ENCODE results near the gene SLC2A1.

The SLC2A1 gene

GRCh38 chr1:42983253-42983652 is 24.6 kb upstream of the SLC2A1 start:
- Histone ChIP-seq H3K27me3 (no peaks in the 10 kb centered on the region), H3K9me3 (no peaks in the 10 kb centered on the region), H3K4me3 (no peak overlapping the region), H3K4me1 (no peaks in the 10 kb centered on the region), H3K27ac (no peak overlapping the region), H3K36me3 (no peaks in the 10 kb centered on the region)
- intact Hi-C loops (cut with DNase I; ENCODE audit: low total_unique reads), result no loop called here
- TF ChIP-seq CTCF (IDR thresholded peaks at IDR 0.05), result no peak
- DNase-seq, result no peak

DNA sequence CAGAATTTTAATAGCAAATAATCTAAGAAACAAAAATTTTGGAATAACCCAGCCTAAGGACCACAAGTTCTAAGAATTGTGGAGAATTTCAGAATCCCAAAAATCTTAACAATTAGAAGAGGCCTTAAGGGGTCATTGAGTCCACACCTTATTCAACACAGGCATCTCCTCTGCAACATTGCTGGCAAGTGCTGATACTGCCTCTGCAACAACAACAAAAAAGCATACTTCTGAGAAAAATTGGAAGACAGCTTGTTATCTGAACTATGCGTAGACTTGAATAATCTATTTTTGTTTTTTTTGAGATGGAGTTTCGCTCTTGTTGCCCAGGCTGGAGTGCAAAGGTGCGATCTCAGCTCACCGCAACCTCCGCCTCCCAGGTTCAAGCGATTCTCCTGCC is 24.0 kb upstream of the SLC2A1 start:
- no peak for TF ChIP-seq CTCF (IDR thresholded peaks at IDR 0.05)
- Histone ChIP-seq H3K27ac (no peak overlapping the region), H3K4me1 (no peaks in the 10 kb centered on the region), H3K36me3 (no peaks in the 10 kb centered on the region), H3K9me3 (no peaks in the 10 kb centered on the region), H3K4me3 (no peak overlapping the region), H3K27me3 (no peaks in the 10 kb centered on the region)
- intact Hi-C loops (cut with DNase I; ENCODE audit: low total_unique reads), result no loop called here
- no peak for DNase-seq

DNA sequence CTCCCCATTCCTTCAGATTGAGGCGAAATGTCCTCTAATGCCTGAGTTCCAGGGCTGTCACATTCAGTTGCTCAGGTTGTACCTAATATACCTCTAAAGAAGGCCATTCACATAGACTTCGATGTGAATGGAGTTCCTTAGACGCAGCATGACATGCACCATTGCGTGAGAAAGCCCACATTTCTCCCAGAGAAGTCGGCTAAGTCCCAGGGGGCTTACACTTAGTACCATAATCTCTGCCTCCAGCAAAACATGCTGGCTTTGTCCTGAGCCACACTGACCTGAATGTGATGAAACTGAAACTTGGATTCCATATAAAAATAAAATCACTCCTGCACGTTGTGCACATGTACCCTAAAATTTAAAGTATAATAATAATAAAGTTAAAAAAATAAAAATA is 23.2 kb upstream of the SLC2A1 start:
- H3K4me1 ChIP-seq, result no peaks in the 10 kb centered on the region
- intact Hi-C loops (cut with DNase I; ENCODE audit: low total_unique reads), result no loop called here
- TF ChIP-seq CTCF (IDR thresholded peaks at IDR 0.05), result no peak
- no peaks in the 10 kb centered on the region for H3K9me3 ChIP-seq
- no peaks in the 10 kb centered on the region for H3K36me3 ChIP-seq
- H3K4me3 ChIP-seq, result no peak overlapping the region
- no peaks in the 10 kb centered on the region for H3K27me3 ChIP-seq
- H3K27ac ChIP-seq, result no peak overlapping the region
- no peak for DNase-seq

DNA sequence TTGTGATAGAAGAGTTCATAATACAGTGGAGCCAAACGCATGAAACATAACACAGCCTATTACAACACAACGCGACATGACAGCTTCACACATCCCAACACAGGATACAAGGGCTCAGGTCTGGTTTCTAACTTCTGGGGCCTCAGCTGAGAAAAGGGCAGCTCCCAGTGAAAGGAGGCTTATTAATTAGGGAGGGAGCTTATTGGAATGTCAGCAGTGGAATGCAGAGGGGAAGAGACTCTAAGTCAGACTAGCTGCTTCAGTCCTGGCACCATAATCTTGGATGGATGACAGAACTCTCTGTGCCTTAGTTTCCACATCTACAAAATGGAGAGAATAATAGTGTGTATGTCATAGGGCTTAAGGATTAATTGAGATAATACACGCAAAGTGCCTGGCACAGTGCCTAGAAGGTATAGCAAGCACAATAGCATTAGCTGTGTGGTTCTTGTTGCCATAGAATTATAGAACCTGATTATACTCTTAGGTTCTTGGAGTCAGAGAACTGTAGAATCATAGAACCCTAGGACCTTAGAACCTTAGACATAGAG is 22.7 kb upstream of the SLC2A1 start:
- no peaks in the 10 kb centered on the region for H3K4me1 ChIP-seq
- no peak overlapping the region for H3K4me3 ChIP-seq
- no peak overlapping the region for H3K27ac ChIP-seq
- intact Hi-C loops (cut with DNase I; ENCODE audit: low total_unique reads), result no loop called here
- H3K36me3 ChIP-seq, result no peaks in the 10 kb centered on the region
- H3K9me3 ChIP-seq, result no peaks in the 10 kb centered on the region
- no peaks in the 10 kb centered on the region for H3K27me3 ChIP-seq
- no peak for DNase-seq
- no peak for TF ChIP-seq CTCF (IDR thresholded peaks at IDR 0.05)

- TF ChIP-seq CTCF (IDR thresholded peaks at IDR 0.05), result no peak
- no peaks in the 10 kb centered on the region for H3K36me3 ChIP-seq
- H3K4me1 ChIP-seq, result no peaks in the 10 kb centered on the region
- H3K4me3 ChIP-seq, result no peak overlapping the region
- DNase-seq, result no peak
- no peaks in the 10 kb centered on the region for H3K9me3 ChIP-seq
- no peaks in the 10 kb centered on the region for H3K27me3 ChIP-seq
- intact Hi-C loops (cut with DNase I; ENCODE audit: low total_unique reads), result loop anchor here (10.0 kb wide), 1 partner anchor 85 kb away; no protein-coding TSS in a partner anchor
- H3K27ac ChIP-seq, result no peak overlapping the region
Measured at GRCh38 chr1:42979896-42980800, 21.5 kb upstream of the SLC2A1 start.

Measured in tibial artery (tissue), 4 donors.